RWPE1 (cell line): ENCODE results near the gene BRSK2.
"Not testable (repeated sequence)": the region's sequence is repeated elsewhere in the genome, so short reads cannot be mapped to it uniquely, and the experiment has no call there.

Experiments used
- CTCF ChIA-PET: fragments of 350-600 bp; sonication (Branson Sonifier 250); formaldehyde crosslinking; extraction: SDS; loops from one replicate; lab custom pipeline; 2021; lab: Yijun Ruan, JAX
- POLR2A ChIA-PET: fragments of 400-600 bp; formaldehyde crosslinking; extraction: SDS; loops from one replicate; lab custom pipeline; 2020; ENCODE audit warnings: antibody characterized with exemption; ENCODE audit not compliant: low non-redundant PET; lab: Yijun Ruan, JAX
- DNase-seq: peaks from one replicate; pipeline ENCODE4 v3.0.0; 2012; ENCODE audit warnings: low spot score
- H3K27ac ChIP-seq: fragments of 450-650 bp; 2 replicates; pipeline ENCODE4 v1.5.1; 2017
- TF ChIP-seq, protein P1 (sequence below): fragments of 450-650 bp; conservative IDR thresholded peaks from 2 replicates; pipeline ENCODE4 v1.5.1; 2017; ENCODE audit warnings: low read depth, mild to moderate bottlenecking

BRSK2 gene

DNA sequence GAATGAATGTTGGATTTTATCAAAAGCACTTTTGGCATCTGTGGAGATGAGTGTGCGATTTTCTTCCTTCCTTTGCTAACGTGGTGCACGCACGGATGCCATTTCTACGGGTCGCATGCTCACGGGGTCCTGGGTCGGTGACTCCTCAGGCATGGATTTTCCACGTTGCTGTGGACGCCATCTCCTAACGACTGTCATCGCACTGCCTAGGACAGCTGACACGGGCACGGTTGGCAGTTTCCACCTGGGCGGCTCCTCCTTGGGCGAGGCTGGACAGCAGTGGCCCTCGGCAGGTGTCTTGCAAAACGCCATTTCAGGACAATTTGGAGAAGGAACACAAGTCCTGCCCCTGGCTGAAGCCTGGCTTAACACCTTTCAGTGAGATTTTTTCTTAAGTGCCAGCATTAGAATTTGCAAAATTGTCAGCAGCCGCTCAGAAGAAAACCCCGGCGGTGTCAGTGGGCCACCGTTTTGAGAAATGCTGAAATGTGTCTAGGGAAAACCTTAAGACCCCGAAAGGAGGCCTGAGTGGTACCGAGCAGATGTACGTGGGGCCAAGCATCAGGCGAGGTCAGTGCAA, 45.6 kb upstream of the BRSK2 start:
- POLR2A ChIA-PET, result no interaction called here
- DNase-seq, result no peak
- TF ChIP-seq, protein P1, sequence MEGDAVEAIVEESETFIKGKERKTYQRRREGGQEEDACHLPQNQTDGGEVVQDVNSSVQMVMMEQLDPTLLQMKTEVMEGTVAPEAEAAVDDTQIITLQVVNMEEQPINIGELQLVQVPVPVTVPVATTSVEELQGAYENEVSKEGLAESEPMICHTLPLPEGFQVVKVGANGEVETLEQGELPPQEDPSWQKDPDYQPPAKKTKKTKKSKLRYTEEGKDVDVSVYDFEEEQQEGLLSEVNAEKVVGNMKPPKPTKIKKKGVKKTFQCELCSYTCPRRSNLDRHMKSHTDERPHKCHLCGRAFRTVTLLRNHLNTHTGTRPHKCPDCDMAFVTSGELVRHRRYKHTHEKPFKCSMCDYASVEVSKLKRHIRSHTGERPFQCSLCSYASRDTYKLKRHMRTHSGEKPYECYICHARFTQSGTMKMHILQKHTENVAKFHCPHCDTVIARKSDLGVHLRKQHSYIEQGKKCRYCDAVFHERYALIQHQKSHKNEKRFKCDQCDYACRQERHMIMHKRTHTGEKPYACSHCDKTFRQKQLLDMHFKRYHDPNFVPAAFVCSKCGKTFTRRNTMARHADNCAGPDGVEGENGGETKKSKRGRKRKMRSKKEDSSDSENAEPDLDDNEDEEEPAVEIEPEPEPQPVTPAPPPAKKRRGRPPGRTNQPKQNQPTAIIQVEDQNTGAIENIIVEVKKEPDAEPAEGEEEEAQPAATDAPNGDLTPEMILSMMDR, result no peak

DNA sequence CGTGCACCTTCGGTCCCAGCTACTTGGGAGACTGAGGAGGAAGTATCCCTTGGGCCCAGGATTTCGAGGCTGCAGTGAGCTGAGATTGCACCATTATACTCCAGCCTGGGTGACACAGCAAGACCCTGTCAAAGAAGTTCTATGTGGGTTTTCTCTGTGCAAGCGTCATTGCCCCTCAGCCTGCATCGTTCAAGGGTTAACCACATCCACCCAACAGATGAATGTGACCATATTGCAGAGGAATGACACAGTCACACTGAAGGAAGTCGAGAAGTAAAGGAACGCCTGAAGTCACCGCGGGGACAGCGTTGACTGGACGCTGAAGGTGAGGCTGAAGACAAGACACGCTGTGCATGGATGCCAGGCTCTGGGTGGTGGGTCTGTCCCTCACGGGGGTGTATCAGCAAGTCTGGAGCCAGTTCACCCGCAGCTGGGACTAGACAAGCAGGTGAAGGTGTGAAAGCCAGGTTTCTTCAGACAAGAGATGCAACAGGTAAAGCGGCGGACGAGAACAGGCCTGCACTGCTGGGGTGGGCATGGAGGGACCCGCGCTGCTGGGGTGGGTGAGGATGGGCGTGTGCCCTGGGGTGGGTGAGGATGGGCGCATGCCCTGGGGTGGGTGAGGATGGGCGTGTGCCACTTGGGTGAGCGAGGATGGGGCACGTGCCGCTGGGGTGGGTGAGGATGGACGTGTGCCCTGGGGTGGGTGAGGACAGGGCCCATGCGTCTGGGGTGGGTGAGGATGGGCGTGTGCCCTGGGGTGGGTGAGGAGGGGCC, 43.8 kb upstream of the BRSK2 start:
- ChIA-PET POLR2A (no interaction called here), CTCF (interaction anchor here (0.7 kb wide), 1 partner anchor 644 kb away, joined by 3 read pairs; no protein-coding TSS in a partner anchor)
- TF ChIP-seq, protein P1, result no peak
- no peak overlapping the region for H3K27ac ChIP-seq
- no peak for DNase-seq

More for the DNA sequence above, 45.6 kb upstream of the BRSK2 start:
- CTCF ChIA-PET, result no interaction called here
- H3K27ac ChIP-seq, result no peak overlapping the region

DNA sequence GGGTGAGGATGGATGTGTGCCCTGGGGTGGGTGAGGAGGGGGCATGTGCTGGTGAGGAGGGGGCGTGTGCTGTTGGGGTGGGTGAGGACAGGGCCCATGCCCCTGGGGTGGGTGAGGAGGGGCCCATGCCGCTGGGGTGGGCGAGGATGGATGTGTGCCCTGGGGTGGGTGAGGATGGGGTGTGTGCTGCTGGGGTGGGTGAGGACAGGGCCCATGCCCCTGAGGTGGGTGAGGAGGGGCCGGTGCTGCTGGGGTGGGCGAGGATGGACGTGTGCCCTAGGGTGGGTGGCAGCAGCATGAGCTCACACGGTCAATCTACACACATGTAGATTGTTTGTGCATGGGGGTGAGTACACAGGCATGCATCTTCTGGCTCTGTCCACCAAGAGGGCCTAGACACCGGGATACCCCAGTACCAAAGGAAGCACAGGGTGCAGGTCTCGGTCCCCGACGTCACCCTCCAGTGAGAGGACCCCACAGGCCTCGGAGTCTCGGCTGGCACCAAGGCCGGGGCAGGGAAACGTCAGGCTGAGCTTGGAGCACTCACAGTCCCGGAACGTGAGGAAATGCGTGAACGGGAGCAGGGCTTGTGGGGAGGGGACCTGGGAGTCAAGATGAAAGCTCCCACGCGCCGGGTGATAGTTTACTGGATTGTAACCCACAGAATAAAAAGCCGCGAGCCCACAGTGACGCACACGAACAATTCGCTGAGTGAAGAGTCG, 42.9 kb upstream of the BRSK2 start:
- CTCF ChIA-PET, result no interaction called here
- TF ChIP-seq, protein P1, result no peak
- POLR2A ChIA-PET, result no interaction called here
- no peak for DNase-seq
- H3K27ac ChIP-seq, result no peak overlapping the region

DNA sequence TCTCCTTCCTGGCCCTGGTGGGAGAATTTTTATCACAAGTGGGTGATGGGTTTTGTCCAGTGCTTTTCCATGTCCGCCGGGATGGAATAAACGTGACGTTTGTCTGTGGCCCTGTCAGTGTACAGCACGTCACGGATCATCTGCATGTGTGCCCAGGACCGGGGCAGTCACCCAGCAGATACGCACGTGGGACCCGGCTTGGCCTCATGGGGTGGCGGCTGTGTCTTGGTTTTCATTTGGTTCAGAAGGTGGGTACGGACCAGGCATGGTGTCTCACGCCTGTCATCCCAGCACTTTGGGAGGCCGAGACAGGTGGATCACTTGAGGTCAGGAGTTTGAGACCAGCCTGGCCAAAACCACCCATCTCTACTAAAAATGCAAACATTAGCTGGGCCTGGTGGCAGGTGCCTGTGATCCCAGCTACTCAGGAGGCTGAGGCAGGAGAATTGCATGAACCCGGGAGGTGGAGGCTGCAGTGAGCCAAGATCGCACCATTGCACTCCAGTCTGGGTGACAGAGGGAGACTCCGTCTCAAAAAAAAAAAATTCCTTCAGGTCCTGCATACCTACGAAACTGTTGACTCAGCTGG, 42.2 kb upstream of the BRSK2 start:
- CTCF ChIA-PET, result interaction anchor here (0.6 kb wide), 1 partner anchor 89 kb away, joined by 3 read pairs; no protein-coding TSS in a partner anchor
- POLR2A ChIA-PET, DNase-seq, H3K27ac ChIP-seq: not testable (repeated sequence)

DNA sequence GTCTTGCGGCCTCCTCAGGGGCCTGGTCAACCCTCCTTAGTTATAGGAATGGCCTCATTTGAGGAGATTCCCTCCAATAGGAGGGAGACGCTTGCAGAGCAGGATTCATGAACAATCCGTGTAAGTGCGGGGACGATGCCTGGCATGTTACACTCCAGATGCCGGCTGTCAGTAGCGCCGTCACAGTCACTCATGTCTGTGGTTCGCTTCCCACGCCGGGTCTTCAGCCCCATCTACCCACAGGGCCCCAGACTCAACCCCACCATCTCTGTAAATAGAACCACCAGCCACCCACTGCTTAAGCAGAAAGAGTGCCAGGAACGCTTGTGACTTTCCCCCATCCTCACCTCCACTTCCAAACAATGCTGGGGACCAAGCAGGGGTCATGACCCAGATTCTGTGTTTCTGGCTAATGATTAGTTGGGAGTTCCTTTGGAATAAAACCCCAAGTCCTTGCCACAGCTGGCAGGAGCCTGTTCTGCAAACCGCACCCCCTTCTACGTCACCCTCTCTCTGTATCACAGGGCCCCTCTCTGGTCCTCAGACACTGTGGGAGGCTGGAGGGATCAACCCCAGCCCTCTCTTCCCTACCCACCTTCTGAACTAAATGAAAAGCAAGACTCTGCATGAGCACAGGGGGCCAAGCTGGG, 41.5 kb upstream of the BRSK2 start:
- TF ChIP-seq, protein P1, result no peak
- POLR2A ChIA-PET, result no interaction called here
- DNase-seq, result no peak
- H3K27ac ChIP-seq, result no peak overlapping the region
- CTCF ChIA-PET, result interaction anchor here (0.6 kb wide), 1 partner anchor 90 kb away, joined by 3 read pairs; no protein-coding TSS in a partner anchor

DNA sequence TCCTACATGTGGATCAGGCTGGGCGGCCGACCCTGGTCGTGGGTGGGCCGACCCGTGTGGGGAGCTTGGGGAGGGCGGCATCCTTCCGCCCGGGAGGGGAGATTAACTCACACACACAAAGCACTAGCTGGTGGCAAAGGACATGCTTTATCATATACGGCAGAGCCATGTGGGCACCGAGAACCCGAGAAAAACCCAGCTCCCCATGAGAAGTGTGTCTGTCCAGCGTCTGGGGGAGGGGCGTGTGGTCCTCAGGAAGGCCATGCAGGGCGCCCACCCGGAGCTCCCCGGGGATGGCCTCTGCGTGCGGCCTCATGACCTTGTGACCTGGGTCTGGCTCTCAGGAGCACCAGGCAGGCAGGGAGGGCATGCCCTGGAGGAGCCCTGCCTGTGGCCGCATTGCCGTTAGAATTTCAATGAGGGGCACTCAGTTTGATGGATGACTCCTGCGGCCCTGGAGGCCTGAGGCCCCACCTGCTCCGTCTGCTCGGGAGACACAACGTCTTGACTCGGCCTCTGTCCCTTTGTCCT, 40.9 kb upstream of the BRSK2 start:
- DNase-seq, result no peak
- TF ChIP-seq, protein P1, result no peak
- CTCF ChIA-PET, result no interaction called here
- POLR2A ChIA-PET, result no interaction called here
- H3K27ac ChIP-seq, result no peak overlapping the region
